Measurements from ENCODE around the gene LCOR.
"Not testable (repeated sequence)": the region's sequence is repeated elsewhere in the genome, so short reads cannot be mapped to it uniquely, and the experiment has no call there.

DNA sequence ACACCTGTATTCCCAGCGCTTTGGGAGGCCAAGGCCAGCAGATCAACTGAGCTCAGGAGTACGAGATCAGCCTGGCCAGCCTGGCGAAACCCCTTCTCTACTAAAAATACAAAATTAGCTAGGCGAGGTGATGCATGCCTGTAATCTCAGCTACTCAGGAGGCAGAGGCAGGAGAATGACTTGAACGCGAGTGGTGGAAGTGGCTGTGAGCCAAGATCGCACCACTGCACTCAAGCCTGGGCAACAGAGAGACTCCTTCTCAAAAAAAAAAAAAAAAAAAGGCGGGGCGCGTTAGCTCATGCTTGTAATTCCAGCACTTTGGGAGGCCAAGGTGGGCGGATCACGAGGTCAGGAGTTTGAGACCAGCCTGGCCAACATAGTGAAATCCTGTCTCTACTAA, 13.1 kb upstream of the LCOR start:
- not testable (repeated sequence) for TF ChIP-seq POLR2A (IDR thresholded peaks at IDR 0.05)
- TF ChIP-seq, protein P1, sequence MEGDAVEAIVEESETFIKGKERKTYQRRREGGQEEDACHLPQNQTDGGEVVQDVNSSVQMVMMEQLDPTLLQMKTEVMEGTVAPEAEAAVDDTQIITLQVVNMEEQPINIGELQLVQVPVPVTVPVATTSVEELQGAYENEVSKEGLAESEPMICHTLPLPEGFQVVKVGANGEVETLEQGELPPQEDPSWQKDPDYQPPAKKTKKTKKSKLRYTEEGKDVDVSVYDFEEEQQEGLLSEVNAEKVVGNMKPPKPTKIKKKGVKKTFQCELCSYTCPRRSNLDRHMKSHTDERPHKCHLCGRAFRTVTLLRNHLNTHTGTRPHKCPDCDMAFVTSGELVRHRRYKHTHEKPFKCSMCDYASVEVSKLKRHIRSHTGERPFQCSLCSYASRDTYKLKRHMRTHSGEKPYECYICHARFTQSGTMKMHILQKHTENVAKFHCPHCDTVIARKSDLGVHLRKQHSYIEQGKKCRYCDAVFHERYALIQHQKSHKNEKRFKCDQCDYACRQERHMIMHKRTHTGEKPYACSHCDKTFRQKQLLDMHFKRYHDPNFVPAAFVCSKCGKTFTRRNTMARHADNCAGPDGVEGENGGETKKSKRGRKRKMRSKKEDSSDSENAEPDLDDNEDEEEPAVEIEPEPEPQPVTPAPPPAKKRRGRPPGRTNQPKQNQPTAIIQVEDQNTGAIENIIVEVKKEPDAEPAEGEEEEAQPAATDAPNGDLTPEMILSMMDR (IDR thresholded peaks at IDR 0.05): not testable (repeated sequence)
